ENCODE data around the gene C2orf76. TPM values are rescaled to one million over a fixed set of nuclear protein-coding genes. Genes with fewer than 3 reads are reported as not detected.

C2orf76 gene
- total RNA-seq = 5.6 and 8.2 TPM in 2 replicates

DNA sequence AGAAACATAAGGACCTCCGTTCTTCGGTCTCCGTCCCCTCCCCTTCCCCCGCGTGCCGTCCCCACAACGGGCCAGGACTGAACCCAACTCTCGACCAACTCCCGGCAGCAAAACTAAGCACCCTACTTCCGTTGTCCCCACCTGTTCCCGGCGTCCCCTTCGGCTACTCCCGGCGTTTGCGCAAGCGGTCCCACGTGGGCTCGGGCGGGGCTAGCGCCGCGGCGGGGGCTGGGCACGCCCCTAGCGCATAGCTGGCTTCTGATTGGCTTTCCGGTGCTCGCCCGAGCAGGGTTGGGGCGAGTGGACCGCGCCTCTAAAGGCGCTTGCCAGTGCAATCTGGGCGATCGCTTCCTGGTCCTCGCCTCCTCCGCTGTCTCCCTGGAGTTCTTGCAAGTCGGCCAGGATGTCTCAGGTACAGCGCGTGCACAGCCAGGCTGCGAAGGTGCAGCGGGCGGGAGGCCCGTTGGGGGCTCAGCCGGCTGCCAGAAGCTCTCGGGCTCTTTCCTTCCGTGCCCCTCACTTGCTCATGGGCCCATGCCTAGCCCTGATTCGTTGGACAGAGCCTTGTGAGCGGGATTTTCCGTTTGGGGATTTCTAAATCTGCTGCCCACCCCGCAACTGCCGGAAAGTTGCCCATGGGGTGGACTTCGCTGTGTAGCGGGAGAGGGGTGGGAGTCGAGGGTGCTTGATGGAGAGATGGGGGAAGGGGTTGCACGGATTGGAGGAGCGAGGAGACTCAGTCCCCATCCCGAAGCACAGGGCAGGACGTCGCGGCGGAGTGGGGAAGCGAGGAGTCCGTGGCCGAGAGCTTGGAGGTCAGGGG is at the start of gene C2orf76, which contains the start of gene DBI:
Gene C2orf76 (minus strand): TSS at position 186 of the 823 bp plus-strand sequence. CDS start 26,875 bp downstream, outside the sequence.
Gene DBI (plus strand): TSS at position 329 of the 823 bp plus-strand sequence. CDS start 75 bp downstream, at position 404.

Other genes starting within 250 kb of the C2orf76 start
- gene C1QL2, start 208.1 kb downstream of the C2orf76 start, total RNA-seq = not detected in 2 replicates
- gene STEAP3, start 143.0 kb downstream of the C2orf76 start, total RNA-seq = 13.4 and 20.6 TPM in 2 replicates
- gene DBI, start 143 bp upstream of the C2orf76 start, total RNA-seq = 74.1 and 77.3 TPM in 2 replicates
- 0.19 and 0.33 TPM in 2 replicates for gene TMEM37, start 65.0 kb upstream of the C2orf76 start, total RNA-seq
- gene SCTR, start 157.6 kb upstream of the C2orf76 start, total RNA-seq = not detected in 2 replicates
- gene CFAP221, start 177.6 kb upstream of the C2orf76 start, total RNA-seq = not detected in 2 replicates